Activated CD4-positive, alpha-beta T cell treated with anti-CD3 and anti-CD28 coated beads for 48 hours (primary cell): ENCODE data around the gene DNM2.
A peak's percentile ranks its signal among the peaks of the same experiment; 100 is the strongest.
"Not testable (repeated sequence)": the region's sequence is repeated elsewhere in the genome, so short reads cannot be mapped to it uniquely, and the experiment has no call there.

Experiments
- DNase-seq: peaks from one replicate; pipeline ENCODE4 v3.0.0-alpha.2; 2020

DNM2 gene

DNA sequence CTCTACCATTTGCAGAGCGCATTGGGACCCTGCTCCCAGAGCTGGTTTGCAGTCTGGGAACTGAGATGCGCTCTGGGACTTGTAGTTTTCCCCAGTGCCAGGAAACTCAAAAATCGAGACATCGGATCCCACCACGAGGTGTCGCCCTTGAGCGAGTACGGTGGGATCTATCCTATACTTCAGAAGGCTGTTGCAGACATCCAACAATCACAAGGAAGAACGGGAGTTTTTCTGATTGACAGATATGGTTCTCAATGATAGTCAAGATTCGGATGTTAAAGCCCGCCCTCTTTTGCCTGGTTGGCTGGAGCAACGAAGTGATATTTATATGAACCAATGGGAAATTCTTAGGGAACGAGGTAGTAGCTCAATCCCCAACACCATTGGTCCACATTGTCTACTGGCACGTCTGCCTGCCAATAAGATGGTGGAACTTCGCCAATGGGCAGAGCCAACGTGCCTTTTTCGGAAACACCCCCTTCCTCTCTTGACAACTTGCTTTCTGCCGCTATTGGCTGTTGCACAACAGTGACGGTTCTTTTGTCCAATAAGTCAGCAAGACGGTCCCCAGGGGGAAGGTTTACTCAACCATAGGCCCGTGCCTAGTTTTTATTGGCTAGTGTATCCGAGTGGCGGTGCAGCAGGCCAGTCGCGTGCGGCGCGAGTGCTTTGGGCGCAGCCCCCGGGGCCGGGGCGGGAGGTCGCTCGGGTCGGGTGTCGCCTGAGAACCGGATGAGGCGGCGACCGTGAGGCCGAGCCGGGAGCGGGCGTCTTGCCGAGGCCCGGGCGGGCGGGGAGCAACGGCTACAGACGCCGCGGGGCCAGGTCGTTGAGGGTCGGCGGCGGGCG is at the start of gene DNM2:
Gene DNM2, plus strand, starts transcription at position 724 of the 849 bp plus-strand sequence. CDS start 164 bp downstream, outside the sequence.
- DNase-seq: peak; percentile 98

DNA sequence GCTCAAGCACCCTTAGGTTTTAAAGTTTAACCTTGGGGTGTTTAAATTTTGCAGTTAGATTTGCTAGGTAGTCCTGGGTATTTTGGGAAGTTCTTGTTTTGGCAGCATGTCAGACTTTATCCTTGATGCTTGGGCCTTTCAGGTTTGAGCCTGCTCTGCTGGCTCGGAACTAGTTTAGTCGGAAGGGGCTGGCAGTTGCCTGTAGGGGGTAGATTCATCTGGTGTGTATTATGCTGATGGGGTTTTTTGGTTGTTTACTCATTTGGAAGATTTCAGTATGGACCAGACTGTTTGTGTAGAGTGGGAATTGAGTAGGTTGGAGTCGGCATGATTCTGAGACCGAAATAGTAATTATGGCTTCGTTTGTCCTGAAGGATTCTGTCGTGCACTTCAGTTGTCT is 48.6 kb upstream of the DNM2 start:
- no peak for DNase-seq

DNA sequence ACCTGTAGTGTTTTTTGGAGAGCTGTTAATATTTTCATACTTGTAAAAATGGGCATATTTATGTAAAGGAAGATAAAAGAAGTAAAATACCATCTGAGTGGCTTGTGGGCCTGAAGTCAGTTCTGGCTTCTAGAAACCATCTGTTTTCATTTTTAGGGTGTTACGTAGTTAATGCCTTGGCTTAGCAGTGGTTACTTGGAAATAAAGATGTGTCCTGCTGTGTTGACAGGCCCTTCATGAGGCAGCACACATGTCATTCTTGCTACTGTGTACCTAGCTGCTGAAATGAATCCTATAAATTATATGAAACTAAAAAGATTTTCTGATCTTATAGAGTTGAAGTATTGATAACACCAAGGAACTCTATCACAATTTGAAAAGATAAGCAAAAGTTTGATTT is 47.7 kb upstream of the DNM2 start:
- no peak for DNase-seq

DNA sequence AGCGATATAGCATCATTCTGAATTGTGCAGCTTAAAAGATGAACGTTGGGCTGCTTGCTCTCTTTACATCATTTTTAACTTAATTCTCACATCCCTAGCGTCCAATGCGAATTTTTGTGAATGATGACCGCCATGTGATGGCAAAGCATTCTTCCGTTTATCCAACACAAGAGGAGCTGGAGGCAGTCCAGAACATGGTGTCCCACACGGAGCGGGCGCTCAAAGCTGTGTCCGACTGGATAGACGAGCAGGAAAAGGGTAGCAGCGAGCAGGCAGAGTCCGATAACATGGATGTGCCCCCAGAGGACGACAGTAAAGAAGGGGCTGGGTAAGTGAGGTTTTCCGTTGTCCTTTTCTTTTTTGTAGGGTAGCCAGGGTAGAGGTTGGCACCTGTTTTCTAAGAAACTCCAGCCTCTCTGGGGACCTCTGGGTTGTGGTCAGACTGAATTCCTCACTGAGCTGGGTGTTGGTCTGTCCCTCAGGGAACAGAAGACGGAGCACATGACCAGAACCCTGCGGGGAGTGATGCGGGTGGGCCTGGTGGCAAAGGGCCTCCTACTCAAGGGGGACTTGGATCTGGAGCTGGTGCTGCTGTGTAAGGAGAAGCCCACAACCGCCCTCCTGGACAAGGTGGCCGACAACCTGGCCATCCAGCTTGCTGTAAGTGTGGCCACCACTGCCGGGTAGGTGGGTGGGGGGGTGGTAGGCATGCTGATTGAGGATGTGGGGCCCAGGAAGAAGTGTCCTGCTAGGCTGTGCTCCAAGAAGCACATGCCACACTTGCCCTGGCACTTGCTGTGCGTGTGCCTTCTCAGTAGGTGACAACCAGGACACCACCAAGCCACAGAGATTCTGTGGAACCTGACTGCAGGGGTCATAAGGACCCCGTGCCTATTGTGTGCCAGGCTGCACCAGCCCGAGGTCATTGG is 46.7 kb upstream of the DNM2 start:
- DNase-seq: no peak

DNA sequence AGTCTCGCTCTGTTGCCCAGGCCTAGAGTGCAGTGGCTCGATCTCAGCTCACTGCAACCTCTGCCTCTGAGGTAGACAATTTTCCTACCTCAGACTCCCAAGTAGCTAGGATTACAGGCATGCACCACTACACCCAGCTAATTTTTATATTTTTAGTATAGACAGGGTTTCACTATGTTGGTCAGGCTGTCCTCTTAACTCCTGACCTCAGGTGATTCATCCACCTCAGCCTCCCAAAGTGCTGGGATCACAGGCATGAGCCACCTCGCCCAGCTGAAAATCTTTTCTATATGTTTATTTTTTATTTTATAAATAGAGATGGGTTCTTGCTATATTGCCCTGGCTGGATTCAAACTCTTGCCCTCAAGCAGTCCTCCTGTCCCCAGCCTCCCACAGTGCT is 46.0 kb upstream of the DNM2 start:
- DNase-seq: not testable (repeated sequence)

DNA sequence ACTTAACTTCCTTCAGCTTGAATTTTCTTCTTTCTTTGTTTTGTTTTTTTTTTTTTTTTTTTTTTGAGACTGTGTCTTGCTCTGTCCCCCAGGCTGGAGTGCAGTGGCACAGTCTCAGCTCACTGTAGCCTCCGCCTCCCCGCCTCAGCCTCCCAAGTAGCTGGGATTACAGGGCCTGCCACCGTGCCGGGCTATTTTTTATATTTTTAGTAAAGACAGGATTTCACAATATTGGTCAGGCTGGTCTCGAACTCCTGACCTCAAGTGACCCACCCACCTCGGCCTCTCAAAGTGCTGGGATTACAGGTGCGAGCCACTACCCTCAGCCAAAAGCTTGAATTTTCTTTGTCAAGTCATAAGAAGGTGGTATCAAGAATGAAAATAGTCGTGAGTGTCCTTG is 42.7 kb upstream of the DNM2 start:
- not testable (repeated sequence) for DNase-seq

DNA sequence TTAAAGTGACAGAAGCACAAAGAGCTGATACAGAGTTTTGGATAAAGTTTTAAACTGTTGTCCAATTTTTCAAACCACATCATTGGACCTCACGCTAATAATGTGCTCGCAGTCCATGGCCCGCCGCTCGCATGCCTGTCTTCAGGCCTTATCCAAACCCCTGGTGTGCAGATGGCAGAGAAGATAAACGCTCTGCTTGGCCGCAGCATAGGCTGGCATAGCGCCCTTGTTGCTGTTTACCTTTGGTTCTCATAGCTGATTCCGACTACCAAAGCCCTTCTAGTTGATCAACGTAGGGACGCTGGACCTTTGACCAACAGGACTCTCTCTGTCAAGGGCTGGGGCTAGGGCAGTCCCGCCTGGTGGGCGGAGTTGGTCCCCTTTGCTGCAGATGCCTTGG is 40.1 kb upstream of the DNM2 start:
- no peak for DNase-seq

DNA sequence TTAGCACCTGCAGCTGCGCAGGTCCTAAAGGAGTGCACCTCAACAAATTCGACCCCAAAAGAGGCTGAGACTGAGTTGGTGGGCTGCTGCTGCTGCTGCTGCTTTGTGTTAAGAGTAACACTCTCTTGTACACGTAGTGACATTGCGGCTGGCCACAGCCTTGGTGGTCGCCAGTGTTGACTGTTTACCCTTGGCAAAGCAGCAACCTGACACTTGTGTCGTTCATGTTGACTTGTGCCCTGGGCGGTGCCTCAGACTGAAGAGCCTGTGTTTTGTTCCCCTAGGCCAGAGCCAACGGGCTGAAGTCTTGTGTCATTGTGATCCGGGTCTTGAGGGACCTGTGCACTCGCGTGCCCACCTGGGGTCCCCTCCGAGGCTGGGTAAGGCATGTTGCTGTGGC is 39.1 kb upstream of the DNM2 start:
- no peak for DNase-seq

DNA sequence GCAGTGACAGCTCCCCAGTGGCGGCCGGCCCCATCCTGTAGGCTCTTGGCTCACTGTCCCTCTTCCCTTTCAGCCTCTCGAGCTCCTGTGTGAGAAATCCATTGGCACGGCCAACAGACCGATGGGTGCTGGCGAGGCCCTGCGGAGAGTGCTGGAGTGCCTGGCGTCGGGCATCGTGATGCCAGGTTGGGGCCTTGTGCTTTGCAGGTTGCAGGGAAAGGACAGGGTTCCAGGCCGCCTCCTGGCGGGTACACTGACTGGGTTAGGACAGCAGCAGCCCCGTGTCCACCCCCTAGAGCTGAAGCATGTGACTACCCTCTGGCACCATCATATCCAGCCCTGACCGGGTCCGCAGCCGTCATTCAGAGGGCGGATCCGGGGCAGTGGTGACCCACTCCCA is 38.1 kb upstream of the DNM2 start:
- DNase-seq: no peak

DNA sequence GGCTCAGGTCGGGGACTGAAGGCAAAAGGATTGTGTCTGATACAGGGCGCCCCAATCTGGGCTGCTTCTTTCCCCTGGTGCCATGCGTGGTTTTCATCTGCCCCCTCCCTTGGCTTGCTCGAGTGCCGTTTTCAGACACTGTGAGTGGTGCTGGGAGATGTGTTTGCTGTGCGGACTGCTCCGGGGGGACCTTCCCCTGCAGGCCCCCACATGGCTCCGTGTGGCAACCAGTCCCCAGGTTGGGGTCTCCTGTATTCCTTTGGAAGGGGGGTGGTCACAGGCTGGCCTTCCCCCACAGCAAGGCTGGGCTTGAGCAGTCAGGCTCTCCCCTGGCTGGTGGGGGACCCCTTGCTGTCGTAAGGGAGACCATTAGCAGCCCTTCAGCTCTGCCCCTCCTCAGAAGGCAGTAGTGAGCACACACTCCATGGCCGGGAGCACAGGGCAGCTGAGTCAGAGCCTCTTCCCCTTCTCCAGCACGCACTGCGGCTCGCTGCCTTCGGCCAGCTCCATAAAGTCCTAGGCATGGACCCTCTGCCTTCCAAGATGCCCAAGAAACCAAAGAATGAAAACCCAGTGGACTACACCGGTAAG is 37.2 kb upstream of the DNM2 start:
- no peak for DNase-seq

DNA sequence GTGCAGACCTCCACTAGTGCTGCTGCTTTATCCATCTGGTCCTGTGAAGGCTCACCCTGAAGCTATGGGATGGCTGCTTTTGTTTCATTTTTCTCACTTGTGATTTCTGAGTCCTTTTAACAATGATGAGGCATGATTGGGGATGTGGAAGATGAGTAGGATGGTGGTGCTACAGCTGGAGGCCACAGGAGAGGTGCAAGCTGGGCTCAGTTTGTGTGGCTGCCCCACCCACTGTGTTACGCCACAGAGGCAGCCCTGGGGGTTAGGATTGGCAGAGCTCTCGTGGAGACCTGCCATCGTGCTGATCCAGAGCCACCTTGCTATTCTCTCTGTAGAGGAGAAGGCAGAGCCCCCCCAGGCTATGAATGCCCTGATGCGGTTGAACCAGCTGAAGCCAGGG is 36.2 kb upstream of the DNM2 start:
- no peak for DNase-seq

DNA sequence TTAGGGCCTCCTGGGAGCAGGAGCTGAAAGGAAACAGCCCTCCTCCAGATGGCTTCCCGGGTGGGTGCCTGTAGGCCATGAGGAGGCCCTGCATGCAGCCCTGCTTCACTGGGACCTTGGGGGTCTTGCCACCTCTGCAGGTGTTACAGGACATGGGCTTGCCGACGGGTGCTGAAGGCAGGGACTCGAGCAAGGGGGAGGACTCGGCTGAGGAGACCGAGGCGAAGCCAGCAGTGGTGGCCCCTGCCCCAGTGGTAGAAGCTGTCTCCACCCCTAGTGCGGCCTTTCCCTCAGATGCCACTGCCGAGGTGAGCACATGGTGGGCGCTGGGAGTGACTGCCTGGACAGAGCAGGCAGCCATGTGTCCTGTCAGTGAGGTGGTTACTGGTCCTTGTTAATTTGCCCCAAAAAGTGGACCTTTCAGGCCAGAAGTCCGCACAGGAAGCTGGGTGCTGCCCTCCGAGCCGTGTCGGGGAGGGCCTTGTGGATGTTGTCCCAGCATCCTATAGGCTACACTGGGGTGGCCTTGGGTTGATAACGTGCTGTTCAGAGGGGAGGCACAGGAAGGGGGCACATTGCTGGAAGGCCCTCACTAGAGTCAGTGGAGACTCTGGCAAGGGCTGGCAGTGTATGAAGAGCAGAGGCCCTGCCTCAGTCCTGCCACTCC is 35.3 kb upstream of the DNM2 start:
- DNase-seq: no peak

DNA sequence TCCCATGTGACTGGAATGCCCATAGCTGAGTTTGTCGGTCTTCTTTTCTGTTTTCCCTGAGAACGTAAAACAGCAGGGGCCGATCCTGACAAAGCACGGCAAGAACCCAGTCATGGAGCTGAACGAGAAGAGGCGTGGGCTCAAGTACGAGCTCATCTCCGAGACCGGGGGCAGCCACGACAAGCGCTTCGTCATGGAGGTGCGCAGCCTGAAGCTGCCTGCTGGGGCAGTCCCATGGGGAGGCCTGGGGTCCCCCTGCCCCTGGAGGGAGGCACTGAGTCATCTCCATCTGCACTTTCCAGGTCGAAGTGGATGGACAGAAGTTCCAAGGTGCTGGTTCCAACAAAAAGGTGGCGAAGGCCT is 34.8 kb upstream of the DNM2 start:
- no peak for DNase-seq

DNA sequence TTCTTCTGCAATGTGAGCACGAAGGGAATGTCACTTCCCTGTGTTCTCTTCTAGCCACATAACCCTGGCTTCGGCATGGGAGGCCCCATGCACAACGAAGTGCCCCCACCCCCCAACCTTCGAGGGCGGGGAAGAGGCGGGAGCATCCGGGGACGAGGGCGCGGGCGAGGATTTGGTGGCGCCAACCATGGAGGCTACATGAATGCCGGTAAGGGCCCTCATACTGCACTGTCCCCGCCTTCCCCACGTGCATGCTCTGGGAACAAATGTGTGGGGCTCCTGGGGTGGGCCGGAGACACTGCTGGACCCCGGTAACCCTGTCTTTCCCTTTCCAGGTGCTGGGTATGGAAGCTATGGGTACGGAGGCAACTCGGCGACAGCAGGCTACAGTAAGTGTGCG is 34.3 kb upstream of the DNM2 start:
- no peak for DNase-seq

DNA sequence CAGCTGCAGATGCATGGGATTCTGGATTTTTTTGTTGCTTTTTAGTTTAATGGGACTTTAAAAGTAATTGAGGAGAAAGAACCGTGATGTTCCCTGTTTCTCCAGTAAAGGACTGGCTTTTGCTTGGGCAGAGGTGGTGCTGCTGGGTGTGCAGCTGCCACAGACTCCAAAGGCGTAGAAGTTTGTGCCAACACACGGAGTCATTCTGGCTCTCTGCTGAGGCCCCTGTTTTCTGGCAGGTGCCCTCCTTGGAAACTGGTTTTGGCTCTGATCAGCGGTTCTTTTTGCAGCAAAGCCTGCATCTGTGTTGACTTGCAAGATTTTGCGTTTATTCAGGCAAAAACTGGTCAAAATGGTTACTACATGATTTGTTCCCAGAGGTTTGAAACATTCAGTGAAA is 32.7 kb upstream of the DNM2 start:
- no peak for DNase-seq

DNA sequence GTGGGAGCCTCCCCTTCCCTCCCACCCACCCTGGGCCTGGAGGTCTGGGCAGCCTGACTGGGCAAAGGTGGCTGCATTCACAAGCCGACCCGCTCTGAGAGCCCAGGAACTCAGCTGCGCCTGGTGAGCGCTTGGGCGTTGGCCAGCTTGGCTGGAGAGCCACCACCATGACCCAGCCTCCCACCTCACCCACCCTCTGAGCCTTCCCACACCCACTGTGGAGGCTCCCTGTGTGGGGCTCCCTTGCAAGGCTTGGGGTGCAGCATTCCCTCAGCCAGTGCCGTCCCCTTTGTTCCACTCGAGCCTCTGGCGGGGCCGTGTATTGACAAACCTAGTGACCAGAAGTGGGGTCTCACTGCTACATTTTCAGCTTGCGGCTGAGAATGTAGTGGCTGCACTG is 31.7 kb upstream of the DNM2 start:
- no peak for DNase-seq

DNA sequence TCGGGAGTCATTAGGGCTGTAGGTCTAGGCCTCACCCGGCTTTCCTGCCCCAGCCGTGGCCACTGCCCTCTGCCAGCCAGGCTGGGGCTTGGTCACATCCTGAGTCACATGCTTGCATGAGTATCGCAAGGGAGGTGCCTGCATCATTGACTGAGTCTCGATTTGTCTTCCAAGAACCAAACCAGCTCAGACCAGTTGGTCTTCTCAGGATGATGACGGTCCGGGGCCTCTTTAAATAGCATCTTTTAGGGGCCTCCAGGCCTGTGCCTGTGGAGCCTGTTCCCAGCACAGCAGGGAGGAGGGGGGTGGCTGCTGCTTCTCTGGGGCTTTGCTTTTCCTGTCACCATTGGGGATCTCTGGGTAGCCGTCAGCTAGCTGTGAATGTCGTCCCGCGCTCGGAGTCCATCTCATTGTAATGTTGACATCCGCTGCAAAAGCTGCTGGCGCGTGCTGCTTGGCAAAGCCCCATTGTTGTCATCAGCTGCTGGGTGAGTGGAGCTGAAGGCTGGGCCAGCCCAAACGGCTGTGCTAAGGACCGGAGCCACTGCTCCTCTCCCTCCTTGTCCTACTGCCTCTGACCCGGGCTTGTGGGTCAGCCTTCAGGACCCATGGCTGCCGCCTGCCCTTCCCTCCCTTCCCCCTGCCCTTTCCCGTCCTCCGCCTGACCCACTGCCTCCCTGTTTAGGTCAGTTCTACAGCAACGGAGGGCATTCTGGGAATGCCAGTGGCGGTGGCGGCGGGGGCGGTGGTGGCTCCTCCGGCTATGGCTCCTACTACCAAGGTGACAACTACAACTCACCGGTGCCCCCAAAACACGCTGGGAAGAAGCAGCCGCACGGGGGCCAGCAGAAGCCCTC is 31.0 kb upstream of the DNM2 start:
- DNase-seq: no peak

DNA sequence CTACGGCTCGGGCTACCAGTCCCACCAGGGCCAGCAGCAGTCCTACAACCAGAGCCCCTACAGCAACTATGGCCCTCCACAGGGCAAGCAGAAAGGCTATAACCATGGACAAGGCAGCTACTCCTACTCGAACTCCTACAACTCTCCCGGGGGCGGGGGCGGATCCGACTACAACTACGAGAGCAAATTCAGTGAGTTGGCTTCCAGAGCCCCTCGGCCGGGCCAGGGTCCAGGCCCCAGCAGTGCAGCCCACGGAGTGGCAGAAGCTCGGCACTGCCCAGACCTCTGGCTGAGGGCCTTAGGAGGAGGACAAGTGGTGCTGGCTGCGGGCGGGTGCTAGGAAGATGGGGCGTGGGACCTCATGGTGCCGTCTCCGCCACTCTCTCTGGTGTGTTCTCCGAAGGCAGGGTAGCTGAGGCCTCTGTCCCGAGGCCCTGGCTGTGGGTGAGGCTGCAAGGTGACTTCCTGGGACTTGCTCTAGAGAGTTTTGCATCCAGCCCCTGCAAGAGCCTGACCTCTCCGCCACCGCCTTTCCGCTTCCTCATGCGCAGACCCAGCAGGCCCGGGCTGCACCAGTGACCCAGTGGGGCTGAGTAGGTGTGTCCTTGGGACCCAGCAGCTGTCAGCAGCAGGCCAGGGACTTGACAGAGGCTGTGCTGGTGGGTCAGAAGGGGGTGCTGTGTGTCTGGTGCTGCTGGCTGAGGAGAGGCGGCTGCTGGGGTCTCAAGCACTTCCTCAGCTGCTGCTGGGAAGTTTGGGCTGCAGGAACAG is 30.2 kb upstream of the DNM2 start:
- no peak for DNase-seq

DNA sequence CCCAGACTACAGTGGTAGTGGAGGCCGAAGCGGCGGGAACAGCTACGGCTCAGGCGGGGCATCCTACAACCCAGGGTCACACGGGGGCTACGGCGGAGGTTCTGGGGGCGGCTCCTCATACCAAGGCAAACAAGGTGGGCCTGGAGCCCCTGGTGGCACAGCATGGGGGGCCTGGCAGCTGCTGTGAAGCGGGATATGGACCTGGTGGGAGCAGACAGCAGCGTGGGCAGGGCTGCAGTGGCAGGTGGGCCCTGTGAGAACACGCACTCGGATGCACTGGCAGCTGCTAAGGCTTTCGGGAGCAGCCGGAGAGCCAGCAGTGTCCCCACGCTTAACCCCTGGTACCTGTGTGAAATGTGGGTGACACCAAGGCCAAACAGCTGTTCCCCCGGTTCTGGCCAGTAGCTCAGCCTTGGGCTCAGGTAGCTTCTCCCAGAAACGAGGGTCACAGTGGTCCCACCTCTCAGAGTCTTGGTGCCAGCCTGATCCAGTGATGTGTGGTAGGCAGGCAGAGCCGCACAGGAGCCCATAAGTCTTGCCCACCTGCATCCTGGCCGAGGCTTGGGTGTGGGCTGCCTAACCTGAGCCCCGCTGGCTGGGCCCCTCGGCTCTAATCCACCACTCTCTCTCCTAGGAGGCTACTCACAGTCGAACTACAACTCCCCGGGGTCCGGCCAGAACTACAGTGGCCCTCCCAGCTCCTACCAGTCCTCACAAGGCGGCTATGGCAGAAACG is 29.2 kb upstream of the DNM2 start:
- no peak for DNase-seq

DNA sequence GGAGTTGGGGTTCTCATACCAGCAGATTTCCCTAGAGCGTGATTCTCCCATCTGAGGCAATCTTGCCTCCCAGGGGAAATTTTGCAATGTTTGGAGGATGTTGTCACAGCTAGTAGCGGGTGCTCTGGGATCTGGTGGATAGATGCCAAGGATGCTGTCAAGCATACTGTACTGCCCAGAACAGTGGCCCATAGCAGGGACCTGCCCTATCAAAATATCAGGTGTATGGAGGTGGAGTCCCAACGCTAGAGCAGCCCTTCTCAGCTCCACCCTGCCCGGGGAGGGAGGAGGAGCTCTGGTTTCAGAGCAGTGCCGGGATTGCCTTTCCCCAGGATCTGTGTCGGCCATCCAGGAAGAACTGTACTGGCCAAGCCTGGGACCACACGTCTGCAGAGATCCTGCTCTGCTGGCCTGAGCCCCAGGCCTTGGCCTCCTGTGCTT is 27.5 kb upstream of the DNM2 start:
- DNase-seq: no peak
